DMS153 treated with DMSO at 0.1 percent for 48 hours (cell line): ENCODE data around the gene NRXN3.

ENCODE experiments used
- DNase-seq: peaks from one replicate; lab custom pipeline; 2025; ENCODE audit not compliant: unreplicated experiment; lab: John Stamatoyannopoulos, UW

NRXN3 gene

GRCh38 chr14:79699206-79699605 is 1529.0 kb downstream of the NRXN3 start:
- no peak for DNase-seq

DNA sequence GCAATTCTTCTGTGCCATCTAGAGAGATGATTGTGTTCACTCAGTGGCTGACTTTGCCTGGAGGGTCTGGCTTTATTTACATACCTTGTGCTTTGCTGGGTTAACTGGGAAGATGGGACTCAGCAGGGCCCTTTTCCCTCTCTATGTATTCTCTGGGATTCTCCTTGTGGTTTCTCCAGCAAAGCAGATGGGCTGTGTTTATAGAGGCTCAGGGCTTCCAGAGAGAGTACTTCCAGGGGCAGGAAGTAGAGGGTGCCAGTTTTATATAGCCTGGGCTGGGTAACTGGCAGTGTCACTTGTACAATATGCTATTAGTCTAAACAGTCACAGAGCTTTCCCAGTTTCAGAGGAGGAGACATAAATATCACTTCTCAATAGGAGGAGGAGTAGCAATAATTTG is 1531.2 kb downstream of the NRXN3 start:
- DNase-seq = no peak

DNA sequence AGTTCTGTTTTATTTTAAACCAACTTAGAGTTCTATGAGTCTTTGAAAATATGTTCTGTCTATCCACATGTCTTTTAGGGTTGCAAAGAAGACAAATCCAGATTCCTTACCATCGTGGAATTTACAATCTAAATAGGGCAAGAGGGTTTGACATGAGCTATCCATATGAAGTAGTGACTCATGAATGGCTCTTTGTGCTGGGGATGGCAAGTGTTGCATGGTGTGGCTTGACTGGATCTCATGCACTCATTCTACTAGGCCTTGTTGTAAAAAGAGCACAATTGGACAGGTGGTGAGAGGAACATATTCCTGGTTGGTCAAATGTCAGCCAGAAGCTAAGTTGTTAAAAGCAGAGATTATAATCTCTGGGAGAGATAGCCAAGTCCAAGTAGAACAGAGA is 1532.0 kb downstream of the NRXN3 start:
- DNase-seq = no peak

GRCh38 chr14:79703209-79703608 is 1533.0 kb downstream of the NRXN3 start:
- DNase-seq = no peak

DNA sequence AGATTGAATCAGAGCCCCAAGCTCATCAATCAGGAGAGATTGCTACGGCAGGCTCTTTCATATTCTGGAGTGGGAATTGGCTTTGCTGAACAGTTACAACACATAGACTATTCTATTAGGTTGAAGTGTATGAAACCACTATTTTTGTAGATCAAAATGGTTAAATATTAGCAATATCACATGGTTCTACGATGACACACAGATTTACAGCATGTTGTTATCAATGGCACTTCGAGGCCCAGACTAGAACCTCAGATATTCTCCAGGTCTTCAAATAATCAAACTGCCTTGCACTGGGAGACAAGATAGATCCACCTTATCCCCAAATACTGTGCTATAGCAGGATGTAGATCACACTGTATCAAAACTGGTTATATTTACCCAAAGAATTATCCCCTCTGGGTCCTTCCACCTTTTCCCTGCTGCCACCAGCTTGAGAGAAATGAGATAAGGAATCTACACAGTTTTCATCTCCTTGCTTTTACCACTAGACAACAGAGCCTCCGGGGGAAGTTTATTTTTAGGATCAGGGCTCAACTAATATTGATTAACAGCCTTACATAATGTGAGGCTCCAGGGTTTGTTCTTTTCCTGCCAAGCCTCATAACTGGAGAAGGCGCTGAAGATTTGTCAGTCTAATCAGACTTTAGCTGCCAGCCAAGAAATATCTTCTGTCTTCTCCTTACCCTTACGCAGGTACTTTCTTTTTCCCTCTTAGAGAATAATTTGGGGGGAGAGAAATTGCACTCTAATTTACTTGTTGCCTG is 1534.1 kb downstream of the NRXN3 start:
- DNase-seq = no peak

DNA sequence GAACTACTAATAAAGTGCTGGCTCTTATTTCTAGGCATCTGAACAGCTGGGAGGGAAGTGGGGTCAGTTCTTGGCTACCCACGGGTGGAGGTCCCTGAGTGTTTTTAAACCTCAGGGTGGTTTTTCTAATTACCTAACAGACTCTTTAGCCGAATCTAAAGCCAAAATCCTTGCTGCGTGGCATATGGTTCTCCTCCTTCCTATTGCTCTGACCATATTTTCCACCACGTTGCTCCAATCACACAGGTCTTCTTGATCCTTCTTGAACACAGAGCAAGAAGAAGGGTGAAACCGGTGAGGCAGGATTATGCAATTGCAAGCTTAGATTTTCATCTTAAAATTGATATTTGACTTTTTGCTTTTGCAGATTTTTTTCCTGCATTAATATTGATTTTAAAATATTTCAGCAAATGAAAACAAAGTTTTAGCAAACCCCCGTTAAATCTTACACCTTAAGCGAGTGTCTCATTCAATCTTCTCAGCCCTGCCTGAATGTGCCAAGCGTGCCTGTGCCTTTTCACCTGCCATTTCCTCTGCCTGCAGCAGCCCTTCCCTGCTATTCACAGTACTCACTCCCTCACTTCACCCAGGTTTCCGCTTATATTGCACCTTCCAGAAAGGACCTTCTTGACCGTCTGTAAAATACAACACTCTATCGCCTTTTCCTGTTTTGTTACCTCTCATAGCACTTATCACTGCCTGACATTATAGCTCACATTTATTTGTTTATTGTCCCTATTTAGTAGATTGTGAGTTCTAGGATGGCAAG is 1535.1 kb downstream of the NRXN3 start:
- no peak for DNase-seq

- no peak for DNase-seq
Measured at GRCh38 chr14:79706382-79706781, 1536.2 kb downstream of the NRXN3 start.

- DNase-seq = no peak
Measured at GRCh38 chr14:79708426-79709388, 1538.5 kb downstream of the NRXN3 start.

DNA sequence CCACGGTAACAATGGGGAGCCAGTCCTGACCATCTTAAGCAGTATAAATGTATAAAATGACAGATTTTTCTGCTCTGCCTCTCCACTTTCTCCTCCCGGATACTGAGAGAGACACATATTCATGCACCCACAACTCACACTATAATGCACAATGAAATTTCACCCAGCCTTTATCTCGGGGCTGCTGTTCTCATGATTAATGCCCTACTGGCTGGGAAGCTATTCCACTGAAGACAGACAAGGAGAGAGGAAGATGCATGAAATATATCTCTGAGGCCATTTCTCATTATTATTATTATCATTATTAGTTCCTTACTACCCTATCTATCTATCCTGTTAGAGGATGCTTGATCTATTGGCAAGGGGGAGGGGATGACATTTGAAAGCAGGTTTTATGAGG is 1539.4 kb downstream of the NRXN3 start:
- no peak for DNase-seq

DNA sequence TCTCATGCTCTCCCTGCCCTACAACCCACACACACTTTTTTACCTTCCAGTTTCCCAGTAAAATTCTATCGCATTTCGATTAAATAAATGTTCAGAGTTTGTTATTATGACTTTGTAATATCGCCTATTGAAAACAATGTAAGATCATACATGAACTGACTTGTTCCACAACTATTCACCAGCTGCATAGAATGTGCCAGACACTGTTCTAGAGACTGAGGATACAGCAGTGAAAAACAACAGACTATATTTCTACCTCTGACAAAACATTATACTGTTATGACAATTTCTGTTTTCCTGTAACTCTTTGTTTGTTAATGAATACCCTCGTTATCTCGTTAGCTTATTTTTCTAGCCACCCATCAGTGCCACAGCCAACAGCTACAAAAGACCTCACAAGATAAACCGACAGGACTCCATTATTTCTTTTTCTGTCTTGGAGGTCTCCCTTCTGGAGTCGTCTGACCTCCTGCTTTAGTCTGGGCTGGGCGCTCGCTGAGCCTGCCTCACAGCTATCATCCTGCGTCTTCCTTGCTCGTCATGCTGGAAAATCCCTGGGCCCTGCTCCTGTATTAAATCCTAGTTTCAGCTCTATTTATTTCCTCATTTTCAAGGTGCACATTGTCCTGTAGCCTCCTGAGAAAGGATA is 1542.3 kb downstream of the NRXN3 start:
- DNase-seq = no peak

- DNase-seq = no peak
Measured at GRCh38 chr14:79721399-79722084, 1551.4 kb downstream of the NRXN3 start.

- DNase-seq = no peak
Measured at GRCh38 chr14:79724934-79725717, 1555.0 kb downstream of the NRXN3 start.

DNA sequence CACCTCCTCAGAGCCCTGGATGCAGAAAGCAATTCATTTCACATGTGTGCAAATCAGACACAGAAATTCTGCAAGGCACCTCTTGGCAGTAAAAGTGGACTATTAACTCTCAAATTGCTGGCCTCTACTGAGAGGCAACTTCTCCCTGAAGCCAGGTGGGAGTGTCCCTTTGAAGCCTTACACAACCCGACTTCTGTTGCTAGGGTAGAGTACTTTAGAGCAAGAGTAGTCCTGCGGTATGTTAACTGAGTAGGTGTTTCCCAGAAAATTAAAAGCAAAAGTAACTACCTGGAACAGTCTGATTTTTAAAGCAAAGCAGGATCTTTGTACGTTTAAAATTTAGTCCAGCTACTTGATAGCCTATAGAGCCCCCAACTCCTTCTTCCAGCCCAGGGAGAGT is 1557.7 kb downstream of the NRXN3 start:
- no peak for DNase-seq

DNA sequence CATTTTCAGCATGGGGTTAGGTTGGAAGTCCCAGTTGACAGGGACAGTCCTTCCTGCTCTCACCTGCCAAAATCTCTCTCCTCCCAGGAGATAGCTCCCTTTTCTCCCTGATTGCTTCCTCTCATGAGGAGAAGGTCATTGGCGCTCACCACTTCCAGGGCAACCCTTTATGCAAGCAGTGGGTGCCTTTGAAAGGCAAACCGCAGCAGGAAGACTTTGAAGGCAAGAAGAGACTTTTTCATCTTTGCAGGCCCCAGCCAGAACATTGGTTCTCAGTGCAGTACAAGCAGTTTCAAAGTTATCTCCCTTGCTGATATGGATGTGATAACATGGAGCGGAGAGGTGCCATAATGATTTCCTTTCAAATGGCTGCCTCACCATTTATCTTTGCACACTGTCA is 1558.2 kb downstream of the NRXN3 start:
- no peak for DNase-seq

GRCh38 chr14:79729731-79730130 is 1559.6 kb downstream of the NRXN3 start:
- DNase-seq = no peak

DNA sequence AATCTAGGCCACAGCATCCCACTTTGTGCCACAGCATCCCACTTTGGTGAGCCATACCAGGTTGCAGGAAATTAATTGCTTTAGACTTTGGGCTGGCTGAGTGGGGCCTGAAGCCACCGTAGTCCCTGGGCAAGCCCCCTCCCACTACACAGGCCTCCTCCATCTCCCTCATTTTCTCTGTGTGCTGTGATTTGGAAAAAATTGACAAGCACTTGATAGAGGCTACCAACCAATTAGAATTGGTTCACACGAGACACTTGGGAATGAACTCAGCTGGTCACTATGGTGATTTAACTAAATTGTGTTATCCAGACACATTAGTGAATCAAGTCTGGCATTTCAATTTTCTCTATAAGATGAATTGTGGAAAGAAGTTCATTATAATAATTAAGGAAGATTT is 1560.0 kb downstream of the NRXN3 start:
- DNase-seq = no peak

- DNase-seq = no peak
Measured at GRCh38 chr14:79730953-79731352, 1560.8 kb downstream of the NRXN3 start.

- DNase-seq = no peak
Measured at GRCh38 chr14:79732911-79733655, 1562.9 kb downstream of the NRXN3 start.

DNA sequence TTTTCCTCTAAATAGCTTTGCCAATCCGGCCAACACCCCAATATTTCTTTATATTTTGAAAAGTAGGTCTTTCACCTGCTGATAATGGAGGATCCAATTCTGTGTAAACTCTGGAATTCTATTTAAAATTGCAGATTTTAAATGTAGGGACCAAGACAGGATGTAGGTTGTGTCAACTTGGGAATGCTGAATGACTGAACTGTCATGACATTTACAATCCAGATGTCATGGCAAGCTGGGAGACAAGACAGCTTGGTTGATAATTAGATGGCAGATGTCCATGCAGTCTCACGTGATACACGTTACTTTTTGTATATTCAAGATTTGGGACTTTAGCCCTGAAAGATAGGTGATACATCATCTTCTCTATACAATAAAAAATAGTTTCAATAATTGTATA is 1564.0 kb downstream of the NRXN3 start:
- DNase-seq = no peak
